Ascending aorta (tissue), 2 donors: Measurements from ENCODE around the gene EIF2AK3. TPM values are rescaled to one million over a fixed set of nuclear protein-coding genes. Genes with fewer than 3 reads are reported as not detected.
A peak's percentile ranks its signal among the peaks of the same experiment; 100 is the strongest.
"Not testable (repeated sequence)": the region's sequence is repeated elsewhere in the genome, so short reads cannot be mapped to it uniquely, and the experiment has no call there.

ENCODE experiments used
- DNase-seq, 2 donors: peaks; one replicate each; pipeline ENCODE4 v3.0.0-alpha.2; 2019; ENCODE audit warnings: low spot score in 2 of 2
- H3K27ac ChIP-seq, 2 donors: fragments of 200-600 bp; sonication (generic); one replicate each; pipeline ENCODE4 v1.5.1; 2016 to 2017; ENCODE audit warnings: mild to moderate bottlenecking in 1 of 2
- H3K27me3 ChIP-seq: fragments of 200-600 bp; sonication (generic); one replicate; pipeline ENCODE4 v1.5.1; 2017
- H3K36me3 ChIP-seq, 2 donors: fragments of 200-600 bp; sonication (generic); one replicate each; pipeline ENCODE4 v1.5.1; 2016
- H3K4me1 ChIP-seq, 2 donors: fragments of 200-600 bp; sonication (generic); one replicate each; pipeline ENCODE4 v1.5.1; 2016 to 2017; ENCODE audit warnings: mild to moderate bottlenecking in 1 of 2
- H3K4me3 ChIP-seq, 2 donors: fragments of 200-600 bp; sonication (generic); one replicate each; pipeline ENCODE4 v1.5.1; 2016 to 2017; ENCODE audit warnings: mild to moderate bottlenecking in 1 of 2
- H3K9me3 ChIP-seq, 2 donors: fragments of 200-600 bp; sonication (generic); one replicate each; pipeline ENCODE4 v1.5.1; 2016
- intact Hi-C: fragments of 100-400 bp; cut with DNase I; formaldehyde crosslinking; loops from one replicate; pipeline ENCODE4 v1.15.1; 2023
- total RNA-seq: library from RNA; depleted of rRNA; stranded (reverse); fragments of >200 nt; gene quantifications from one replicate; pipeline ENCODE4 v1.1.0, GENCODE V29; 2016
- TF ChIP-seq, protein P1 (sequence below), 3 experiments: fragments of 200-600 bp in 2 of 3; fragments of 450-650 bp in 1 of 3; sonication (generic) in 2 of 3; IDR thresholded peaks; one replicate each; pipeline ENCODE4 v1.5.1; 2016 to 2019; ENCODE audit warnings: antibody characterized with exemption in 3 of 3, mild to moderate bottlenecking in 1 of 3, moderate library complexity in 1 of 3

Gene EIF2AK3
- total RNA-seq, 1 donor from 2014 or later = 6.5 TPM

DNA sequence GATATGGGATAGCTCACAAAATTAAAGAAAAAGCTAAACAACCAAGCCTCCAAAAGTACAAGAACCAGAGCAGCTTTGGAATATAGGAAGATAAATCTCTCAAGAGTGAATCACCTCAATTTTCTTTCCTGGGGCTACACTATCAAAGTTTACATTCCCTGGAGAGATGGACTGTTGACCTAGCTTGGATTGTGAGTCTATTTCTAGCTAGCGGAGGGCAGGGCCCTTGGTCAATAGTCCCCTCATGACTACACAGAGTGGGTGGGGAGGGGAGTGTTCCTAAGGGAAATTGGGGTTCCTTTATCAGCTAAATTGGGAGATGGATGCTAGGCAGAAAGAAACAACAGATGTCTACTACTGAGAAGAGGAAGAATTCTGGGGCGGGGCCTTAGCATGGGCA, 29.9 kb upstream of the EIF2AK3 start:
- Histone ChIP-seq H3K4me1 (peaks cover 0 to 9% of the 10 kb centered on the region in 2 donors), H3K36me3 (no peaks in the 10 kb centered on the region), H3K9me3 (no peaks in the 10 kb centered on the region), H3K27ac (peak overlapping the region; percentile 45 to 73), H3K27me3 (no peaks in the 10 kb centered on the region), H3K4me3 (no peak overlapping the region)
- TF ChIP-seq, protein P1, sequence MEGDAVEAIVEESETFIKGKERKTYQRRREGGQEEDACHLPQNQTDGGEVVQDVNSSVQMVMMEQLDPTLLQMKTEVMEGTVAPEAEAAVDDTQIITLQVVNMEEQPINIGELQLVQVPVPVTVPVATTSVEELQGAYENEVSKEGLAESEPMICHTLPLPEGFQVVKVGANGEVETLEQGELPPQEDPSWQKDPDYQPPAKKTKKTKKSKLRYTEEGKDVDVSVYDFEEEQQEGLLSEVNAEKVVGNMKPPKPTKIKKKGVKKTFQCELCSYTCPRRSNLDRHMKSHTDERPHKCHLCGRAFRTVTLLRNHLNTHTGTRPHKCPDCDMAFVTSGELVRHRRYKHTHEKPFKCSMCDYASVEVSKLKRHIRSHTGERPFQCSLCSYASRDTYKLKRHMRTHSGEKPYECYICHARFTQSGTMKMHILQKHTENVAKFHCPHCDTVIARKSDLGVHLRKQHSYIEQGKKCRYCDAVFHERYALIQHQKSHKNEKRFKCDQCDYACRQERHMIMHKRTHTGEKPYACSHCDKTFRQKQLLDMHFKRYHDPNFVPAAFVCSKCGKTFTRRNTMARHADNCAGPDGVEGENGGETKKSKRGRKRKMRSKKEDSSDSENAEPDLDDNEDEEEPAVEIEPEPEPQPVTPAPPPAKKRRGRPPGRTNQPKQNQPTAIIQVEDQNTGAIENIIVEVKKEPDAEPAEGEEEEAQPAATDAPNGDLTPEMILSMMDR (IDR thresholded peaks at IDR 0.05) = no peak
- DNase-seq = no peak
- intact Hi-C loops = no loop called here

DNA sequence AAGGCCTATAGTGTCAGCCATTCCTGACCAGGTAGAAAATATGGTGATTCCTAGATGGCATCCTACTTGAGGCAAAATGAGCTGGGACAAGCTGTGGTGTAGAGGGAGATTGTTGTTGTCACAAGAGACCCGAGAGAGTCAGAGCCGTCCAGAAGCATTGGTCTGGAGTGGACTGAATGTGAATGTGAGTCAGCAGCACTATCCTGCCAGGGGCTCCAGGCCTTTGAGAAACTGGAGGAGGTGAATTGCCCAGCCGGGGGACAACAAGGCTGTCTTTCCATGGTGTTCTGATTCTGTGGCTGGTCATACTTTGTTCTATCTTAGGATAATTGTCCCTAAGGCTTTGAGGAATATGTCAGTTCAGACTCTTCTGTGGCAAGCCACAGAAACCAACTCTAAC, 29.4 kb upstream of the EIF2AK3 start:
- intact Hi-C loops = no loop called here
- H3K36me3 ChIP-seq = no peaks in the 10 kb centered on the region
- TF ChIP-seq, protein P1 (IDR thresholded peaks at IDR 0.05) = no peak
- DNase-seq = peak in 1 of 2 donors; percentile 68
- peak overlapping the region; percentile 45 to 73 for H3K27ac ChIP-seq
- H3K4me1 ChIP-seq = peaks cover 0 to 9% of the 10 kb centered on the region in 2 donors
- H3K9me3 ChIP-seq = no peaks in the 10 kb centered on the region
- no peaks in the 10 kb centered on the region for H3K27me3 ChIP-seq
- H3K4me3 ChIP-seq = no peak overlapping the region

DNA sequence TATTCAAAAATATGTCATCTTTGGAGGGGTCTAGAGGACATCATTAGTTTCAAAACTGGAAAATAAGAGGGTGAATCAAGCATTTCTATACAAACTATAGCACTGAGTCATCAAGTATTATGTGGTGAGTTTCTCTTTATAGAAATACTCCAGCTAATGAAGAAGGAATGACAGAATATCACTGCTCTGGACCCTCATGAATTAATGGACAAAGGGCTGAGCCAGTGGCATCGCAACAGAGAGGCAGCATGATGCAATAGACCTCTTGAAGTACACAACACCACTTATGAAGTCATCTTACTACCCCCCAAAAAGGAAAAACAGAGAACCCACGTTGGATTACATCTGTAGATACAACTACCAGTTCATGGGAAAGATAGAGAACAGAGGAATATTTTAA, 27.4 kb upstream of the EIF2AK3 start:
- intact Hi-C loops = no loop called here
- Histone ChIP-seq H3K27me3 (no peaks in the 10 kb centered on the region), H3K4me1 (peaks cover 0 to 9% of the 10 kb centered on the region in 2 donors), H3K36me3 (no peaks in the 10 kb centered on the region), H3K27ac (no peak overlapping the region), H3K4me3 (no peak overlapping the region), H3K9me3 (no peaks in the 10 kb centered on the region)
- TF ChIP-seq, protein P1 (IDR thresholded peaks at IDR 0.05) = no peak
- DNase-seq = no peak

DNA sequence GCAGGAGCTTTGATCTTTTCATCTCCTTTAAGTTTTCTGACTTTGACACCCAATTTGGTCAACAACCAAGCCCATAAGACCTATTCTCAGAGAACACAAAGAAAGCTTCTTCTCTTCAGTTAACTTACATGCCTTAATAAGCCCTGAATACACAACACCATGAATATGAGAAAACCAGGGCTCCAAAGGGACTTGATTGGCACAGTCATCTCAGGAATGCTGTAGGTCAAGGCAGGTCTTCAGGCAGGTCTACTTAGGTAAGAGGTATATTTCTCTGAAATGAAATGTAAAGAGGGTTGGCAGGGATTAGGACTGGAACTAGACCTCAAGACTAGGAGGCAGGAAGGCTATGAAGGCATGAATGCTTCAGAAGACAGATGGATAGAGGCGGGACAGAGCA, 24.4 kb upstream of the EIF2AK3 start:
- intact Hi-C loops = no loop called here
- H3K9me3 ChIP-seq = no peaks in the 10 kb centered on the region
- H3K27ac ChIP-seq = no peak overlapping the region
- H3K4me3 ChIP-seq = no peak overlapping the region
- H3K36me3 ChIP-seq = no peaks in the 10 kb centered on the region
- TF ChIP-seq, protein P1 (IDR thresholded peaks at IDR 0.05) = no peak
- DNase-seq = no peak
- no peaks in the 10 kb centered on the region for H3K4me1 ChIP-seq
- no peaks in the 10 kb centered on the region for H3K27me3 ChIP-seq

DNA sequence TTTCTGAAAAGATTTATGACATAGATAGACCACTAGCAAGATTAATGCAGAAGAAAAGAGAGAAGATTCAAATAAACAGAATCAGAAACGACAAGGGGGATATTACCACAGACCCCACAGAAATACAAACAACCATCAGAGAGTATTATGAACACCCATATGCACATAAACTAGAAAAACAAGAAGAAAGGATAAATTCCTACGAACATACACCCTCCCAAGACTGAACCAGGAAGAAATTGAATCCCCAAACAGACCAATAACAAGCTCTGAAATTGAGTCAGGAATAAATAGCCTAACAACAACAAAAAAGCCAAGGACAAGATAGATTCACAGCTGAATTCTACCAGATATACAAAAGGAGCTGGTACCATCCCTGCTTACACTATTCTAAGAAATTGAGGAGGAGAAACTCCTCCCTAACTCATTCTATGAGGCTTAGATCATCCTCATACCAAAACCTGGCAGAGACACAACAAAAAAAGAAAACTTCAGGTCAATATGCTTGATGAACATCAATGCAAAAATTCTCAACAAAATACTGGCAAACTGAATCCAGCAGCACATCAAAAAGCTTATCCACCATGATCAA, 18.1 kb upstream of the EIF2AK3 start:
- intact Hi-C loops = not testable (repeated sequence)

DNA sequence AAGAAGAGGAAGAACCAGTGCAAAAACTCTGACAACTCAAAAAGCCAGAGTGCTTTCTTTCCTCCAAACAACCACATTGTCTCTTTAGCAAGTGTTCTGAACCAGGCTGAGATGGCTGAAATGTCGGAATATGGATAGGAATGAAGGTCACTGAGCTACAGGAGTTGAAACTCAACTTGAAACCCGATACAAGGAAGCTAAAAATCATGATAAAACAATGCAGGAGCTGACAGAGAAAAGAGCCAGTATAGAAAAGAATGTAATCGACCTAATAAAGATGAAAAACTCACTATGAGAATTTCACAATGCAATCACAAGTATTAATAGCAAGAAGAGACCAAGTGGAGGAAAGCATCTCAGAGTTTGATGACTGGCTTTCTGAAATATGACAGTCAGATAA, 15.0 kb upstream of the EIF2AK3 start:
- no peak for DNase-seq
- intact Hi-C loops = no loop called here
- Histone ChIP-seq H3K4me3 (no peak overlapping the region), H3K4me1 (no peaks in the 10 kb centered on the region), H3K9me3 (peaks cover 0 to 2% of the 10 kb centered on the region in 2 donors), H3K27ac (no peak overlapping the region), H3K27me3 (no peaks in the 10 kb centered on the region), H3K36me3 (no peaks in the 10 kb centered on the region)
- TF ChIP-seq, protein P1 (IDR thresholded peaks at IDR 0.05) = no peak

More for the DNA sequence above, 18.1 kb upstream of the EIF2AK3 start:
- not testable (repeated sequence) for H3K4me3 ChIP-seq, DNase-seq, H3K9me3 ChIP-seq, H3K4me1 ChIP-seq, H3K27me3 ChIP-seq, H3K27ac ChIP-seq, H3K36me3 ChIP-seq
